T1000 (cell line): ENCODE data around the gene CCSER1.

Source experiments
- DNase-seq: peaks from one replicate; lab custom pipeline; 2025; ENCODE audit warnings: mixed read lengths; lab: John Stamatoyannopoulos, UW

The CCSER1 gene

DNA sequence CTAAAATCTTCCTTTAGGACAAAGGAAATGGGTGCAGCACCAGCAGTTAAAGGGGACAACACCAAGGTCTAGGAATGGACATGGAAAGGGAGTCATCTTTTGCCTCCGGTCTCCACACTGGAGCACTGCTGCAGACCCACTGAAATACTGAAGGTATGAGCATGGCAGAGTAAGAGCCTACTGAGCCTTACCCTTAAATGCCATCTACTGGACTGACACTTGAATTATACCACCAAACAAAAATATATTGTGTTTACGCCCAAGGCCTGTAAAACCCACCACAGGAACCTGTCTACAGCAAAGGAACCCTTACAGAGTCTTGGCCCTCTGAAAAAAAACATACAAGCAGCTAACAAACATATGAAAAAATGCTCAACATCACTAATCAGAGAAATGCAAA is 443.4 kb downstream of the CCSER1 start:
- no peak for DNase-seq

DNA sequence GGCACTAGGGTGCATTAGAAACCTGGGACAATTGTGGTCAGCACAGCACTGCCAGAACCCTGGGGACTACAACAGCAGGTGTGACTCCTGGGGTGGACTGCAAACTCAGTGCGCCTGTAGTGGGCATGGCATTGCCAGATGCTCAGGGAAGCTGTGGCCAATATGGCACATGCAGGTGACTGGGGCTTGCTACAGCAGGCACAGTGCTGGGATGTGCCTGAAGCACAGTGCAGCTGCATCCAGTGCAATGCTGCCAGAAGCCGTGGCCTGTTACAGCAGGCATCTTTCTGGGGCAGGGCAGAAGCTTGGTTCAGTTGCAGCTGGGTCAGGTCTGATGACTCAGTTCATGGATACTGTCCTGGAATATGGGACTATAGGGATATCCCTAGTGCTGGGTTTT is 445.8 kb downstream of the CCSER1 start:
- no peak for DNase-seq

- DNase-seq = no peak
Observed at GRCh38 chr4:90575371-90575770, 448.2 kb downstream of the CCSER1 start.

- DNase-seq = no peak
Observed at GRCh38 chr4:90580326-90580725, 453.1 kb downstream of the CCSER1 start.

DNA sequence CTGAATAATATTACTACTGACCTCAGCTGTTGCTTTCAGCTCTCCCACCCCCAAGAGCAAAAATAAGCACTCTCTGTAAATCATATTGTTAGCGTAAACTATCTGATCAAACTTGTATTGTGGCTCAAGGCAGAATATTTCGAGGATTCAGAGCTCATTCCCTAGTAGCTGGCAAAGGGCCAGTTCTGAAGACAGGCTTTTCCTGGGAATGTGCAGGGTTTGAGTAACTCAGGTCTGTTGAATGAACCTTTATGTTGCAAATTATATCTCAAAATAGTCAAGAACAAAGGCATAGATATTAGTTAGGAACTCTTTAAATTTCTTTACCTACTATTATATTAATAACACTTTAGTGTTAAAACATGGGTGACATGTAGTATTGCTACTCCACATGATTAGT is 454.9 kb downstream of the CCSER1 start:
- no peak for DNase-seq

DNA sequence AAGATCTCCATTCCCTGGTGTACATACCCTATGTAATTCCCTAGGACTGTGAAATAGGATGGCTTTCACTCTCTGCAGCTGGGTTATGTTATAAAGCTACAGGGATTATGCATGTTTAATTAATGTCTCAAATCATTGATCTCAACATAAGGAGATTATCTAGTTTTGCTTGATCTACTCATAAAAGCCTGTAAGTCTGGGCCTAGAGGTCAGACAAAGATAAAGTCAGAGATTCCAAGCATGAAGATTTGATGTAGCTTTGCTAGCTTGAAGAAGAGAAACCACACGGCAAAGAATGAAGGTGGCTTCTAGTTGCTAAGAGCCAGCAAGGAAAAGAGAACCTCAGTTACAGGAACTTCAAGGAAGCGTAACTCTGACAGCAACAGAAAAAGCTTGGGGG is 456.9 kb downstream of the CCSER1 start:
- DNase-seq = no peak

GRCh38 chr4:90585961-90586360 is 458.8 kb downstream of the CCSER1 start:
- no peak for DNase-seq

DNA sequence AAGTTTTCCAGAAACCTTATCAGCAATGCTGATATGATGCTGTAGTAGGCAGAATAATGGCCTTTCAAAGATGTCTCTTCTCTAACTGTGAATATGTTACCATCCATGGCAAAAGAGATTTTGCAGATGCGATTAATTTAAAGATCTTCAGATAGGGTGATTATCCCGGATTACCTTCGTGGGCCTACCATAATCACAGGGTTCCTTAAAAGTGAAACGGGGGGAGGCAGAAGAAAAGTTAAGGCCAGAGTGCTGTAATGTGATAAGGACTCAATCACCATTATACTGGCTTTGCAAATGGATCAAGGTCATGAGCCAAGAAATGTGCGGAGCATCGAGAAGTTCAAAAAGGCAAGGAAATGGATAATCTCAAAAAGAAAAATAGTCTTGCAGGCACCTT is 459.6 kb downstream of the CCSER1 start:
- no peak for DNase-seq

GRCh38 chr4:90597927-90598326 is 470.7 kb downstream of the CCSER1 start:
- DNase-seq = no peak

DNA sequence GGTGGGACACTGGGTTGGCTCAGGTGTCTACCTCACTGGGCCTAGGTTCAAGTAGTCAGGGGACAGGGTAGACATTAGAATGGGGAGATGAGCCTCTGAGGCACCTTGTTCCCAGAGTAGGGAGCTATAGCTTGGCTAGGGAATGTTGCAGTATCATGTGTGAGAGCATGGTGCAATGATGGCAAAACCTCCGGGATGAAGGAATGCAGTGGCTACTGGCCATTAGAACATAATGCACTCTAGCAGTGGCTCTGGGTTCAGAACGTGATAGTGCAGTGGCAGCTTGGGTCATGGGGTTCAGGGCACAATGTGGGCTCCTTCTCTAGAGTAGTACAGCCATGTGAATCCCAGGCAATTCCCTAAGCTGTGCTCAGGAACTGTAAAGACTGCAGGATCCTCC is 471.5 kb downstream of the CCSER1 start:
- DNase-seq = no peak

GRCh38 chr4:90602726-90603125 is 475.5 kb downstream of the CCSER1 start:
- DNase-seq = no peak

GRCh38 chr4:90603540-90603939 is 476.3 kb downstream of the CCSER1 start:
- no peak for DNase-seq

DNA sequence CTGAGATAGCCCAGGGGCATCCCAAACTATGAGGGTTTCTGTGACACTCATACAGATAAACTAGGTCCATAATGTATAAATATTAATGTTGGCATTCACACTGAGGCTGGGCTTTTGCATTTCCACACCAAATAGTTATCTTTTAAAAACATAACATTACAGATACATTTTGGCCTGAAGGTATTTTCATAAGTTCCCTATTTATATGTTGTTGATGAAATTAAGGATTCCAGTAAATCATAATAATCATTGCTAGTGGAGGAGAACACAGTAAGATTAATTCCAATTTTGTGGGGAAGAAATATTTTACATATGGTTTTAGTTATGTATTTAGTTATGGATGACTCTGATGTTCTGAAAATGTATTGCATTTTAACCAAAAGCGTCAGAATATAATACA is 479.6 kb downstream of the CCSER1 start:
- DNase-seq = no peak

- no peak for DNase-seq
Observed at GRCh38 chr4:90614371-90614770, 487.2 kb downstream of the CCSER1 start.

DNA sequence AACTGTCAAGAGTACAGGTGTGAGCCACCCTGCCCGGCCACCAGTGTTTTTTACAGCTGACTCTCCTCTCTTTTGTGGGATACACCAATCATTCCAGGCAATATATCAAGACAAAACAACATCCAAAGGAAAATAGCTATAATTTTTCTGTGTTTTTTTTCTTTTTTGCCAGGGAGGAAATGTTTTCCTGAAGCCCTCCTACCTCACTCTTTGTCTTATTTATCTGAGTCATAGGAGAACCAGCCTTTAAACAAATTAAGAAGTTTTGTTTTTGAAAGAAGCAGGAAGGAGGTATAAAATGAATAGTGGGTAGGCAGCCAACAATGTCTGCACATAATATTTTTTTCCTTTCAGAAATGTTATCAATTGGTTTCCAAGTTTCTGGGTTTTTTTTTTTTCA is 493.9 kb downstream of the CCSER1 start:
- DNase-seq = no peak

DNA sequence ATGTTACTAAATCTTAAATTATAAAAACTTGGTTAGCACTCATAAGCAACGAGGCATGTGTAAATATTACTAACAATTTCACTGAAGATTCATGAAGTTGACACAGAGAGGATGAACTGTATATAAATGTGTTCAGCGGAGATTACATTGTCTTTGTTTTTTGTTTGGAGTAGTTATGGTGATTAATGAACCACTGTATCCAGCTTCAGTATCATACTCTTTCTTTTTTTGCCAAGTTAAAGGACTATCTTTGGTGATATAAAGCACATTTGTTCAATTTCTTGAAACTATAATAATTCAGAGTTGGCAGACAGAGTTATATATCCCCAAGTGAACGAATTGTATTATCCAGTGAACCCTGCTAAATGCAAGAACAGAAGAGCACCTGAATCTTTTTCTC is 497.6 kb downstream of the CCSER1 start:
- DNase-seq = no peak

DNA sequence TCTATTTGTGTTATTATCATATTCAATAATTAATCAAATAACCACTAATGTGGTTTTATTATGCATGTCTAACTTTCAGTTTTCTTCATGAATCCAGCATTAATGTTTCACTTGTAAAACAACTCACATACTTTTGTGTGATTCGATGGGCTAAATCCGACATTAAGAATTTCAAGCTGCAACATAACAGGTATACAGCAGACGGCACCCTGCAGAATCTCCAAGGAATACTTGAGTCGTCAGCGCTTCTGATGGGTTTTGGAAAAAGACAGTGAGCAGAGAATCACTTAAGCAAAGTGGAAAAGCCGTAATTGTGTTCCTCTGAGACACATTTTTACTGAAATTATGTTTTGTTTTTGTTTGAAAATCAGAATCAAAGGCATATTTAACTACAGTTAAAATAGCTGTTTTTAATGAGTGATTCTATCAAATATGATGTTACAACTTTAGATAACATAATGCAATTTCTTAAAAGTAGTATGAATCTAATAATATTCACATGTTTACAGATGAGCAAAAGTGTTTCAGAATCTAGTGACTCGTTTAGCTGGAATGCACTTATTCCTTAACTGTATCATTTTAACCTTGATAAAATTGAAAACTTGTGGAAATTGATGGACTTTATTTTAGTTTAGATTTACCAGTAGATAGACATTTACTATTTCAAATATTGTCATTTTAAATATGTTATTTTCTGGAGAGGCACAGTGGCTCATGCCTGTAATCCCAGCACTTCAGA is 514.8 kb downstream of the CCSER1 start:
- DNase-seq = no peak

GRCh38 chr4:90643156-90643555 is 516.0 kb downstream of the CCSER1 start:
- no peak for DNase-seq

GRCh38 chr4:90648311-90648710 is 521.1 kb downstream of the CCSER1 start:
- no peak for DNase-seq

GRCh38 chr4:90648791-90649190 is 521.6 kb downstream of the CCSER1 start:
- DNase-seq = no peak

DNA sequence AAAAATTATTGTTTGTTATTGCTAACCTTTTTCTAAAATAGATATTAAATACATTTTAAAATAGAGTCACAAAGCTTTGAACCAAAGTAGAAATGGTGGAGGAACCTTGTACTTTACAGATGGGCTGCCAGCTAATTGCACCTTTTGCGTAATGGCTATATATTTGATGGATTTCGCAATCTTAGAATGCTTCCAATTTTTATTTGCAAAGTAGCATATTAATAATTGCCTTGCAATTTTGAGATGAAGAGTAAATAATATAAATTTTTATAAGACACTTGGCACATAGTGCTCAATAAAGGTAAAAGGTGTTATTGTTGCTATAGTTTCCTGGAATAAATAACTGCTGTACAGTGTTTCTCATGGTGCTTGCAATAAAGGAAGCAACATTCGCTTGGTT is 533.5 kb downstream of the CCSER1 start:
- no peak for DNase-seq

DNA sequence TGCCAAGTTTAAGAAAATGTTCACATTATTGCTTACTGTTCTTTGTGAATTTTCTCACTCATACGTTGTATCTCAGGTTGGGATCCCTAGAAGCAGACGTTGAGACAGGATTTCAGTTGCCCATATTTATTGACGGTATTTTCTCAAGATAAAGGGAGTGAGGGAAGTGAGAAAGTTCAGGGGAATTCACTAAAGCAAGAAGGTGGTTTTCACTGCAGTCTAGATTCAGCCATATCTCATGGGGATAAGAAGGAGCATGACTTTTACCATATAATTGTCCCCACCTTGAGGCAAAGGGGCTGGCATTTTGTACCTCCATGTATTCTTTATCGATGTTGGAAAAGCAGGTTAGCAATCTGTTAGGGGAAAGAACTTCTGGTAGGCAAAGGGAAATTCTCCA is 543.0 kb downstream of the CCSER1 start:
- no peak for DNase-seq

GRCh38 chr4:90689739-90690138 is 562.5 kb downstream of the CCSER1 start:
- DNase-seq = no peak

DNA sequence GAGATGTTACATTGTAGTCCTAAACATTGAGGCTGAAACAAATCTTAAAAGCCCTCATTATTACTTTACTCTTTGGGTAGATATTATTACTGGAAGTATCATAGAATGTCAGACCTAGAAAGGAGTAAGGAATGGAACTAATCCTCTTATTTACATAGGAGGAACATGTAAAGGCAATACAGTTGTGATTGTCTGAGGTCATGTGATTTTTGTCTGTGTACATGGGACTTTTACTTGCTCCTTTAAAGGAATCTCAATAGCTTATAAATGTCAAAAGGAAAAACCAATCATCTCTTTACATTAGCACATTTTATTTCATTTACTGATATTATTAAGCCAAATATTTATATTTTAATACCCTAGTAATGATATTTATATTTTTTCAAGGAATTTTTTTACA is 568.2 kb downstream of the CCSER1 start:
- no peak for DNase-seq
